ENCODE data around the gene HDAC9.

Gene HDAC9

DNA sequence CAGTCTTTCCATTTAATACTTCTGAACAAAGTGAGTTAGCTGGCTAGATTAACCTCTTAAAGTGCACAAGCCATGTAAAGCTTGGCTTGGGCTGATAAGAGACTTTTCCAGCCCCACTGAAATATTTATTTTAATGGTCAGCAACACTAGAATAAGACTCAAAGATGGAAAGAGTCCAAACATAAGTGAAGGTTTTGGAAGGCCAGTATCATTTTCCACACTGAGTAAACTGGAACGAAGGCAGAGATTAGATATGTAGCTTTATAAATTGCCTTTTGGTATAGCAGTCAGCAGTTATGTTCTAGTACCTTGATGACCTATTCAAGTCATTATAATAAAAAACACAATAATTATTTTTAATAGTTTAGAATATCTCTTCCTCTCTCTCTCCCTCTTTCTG, 102.2 kb downstream of the HDAC9 start:
- no peak for DNase-seq (ENCODE audit: low read depth)

DNA sequence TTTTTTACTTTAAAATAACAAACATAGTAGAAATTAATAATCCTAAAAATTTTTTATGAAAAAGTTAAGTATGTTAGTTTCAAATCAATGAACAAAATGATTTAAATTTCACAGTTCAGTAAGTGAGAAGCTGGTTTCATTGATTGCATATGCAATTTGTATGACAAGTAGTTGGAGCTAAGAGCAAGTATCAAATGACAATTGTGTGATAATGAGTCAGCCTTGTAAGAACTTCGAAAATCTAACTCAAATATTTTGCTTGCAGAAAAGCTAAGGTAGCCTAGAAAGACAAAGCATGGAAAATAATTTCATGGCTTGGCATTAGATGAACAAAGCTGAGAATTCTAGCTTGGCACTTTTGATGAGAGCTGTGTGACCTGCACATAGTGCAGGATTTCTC, 111.5 kb downstream of the HDAC9 start:
- no peak for DNase-seq (ENCODE audit: low read depth)

DNA sequence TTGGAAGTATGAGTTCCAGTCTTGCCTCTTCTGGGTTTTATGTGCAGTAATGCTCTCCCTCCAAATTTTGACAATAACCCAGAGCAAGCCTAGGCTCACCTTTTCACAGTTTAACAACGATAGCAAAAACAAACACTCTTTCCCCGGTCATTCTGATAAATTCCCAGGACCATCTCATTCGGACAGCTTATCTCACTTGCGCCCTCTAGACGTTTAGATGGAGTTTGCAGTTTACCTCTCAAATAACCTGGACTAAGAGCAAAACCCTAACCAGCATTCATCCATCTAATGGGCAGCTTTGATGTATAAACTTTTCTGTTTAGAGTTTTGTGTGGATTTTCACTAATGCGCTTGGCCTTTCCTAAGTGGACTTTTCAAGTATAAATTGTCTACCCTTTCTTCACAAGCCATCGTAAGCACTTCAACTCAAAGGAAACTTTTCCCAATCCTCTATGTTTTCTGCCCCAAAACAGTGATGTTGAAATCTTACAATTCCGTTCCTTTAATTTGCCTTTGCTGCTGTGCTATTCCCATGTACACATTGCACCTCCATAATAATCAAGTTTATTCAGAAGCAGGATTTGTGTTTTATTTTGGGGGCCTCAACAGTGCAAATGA, 114.9 kb downstream of the HDAC9 start:
- DNase-seq (ENCODE audit: low read depth) = no peak

DNA sequence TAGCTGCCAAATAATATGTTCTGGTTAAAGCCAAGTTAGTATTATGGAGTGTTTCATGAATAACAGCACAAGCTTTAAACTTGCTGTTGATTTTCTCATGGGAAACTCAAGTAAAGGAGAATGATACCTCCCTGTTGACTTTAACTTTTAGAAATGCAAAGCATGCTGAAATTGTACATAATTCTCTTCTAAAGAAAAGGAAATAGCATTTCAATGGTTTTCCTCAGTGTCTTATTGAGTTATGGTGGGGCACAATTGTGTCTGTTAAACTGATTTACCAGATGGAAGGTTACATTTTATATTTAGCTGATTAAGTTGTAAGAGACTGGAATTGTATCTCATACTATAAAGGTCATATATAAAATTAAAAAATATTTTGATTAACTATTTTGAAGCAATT, 119.3 kb downstream of the HDAC9 start:
- no peak for DNase-seq (ENCODE audit: low read depth)

DNA sequence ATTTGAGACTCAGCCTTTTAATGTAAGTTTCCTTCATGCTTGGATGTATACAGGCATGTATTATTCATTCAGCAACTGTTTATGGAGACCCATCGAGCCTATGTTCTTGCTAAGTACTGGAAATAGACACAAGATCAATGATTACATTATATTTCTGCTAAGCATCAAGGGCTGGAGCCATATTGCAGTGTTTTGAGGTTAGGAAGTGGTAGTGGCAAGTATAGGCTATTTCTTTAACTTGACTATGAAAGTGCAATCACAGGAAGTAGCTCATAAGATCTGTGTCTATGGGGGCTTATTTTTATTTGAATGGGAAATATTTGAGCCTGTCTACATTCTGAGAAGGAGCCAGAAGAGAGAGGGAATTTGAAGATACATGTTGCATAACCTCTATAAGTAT, 123.8 kb downstream of the HDAC9 start:
- DNase-seq (ENCODE audit: low read depth) = no peak

DNA sequence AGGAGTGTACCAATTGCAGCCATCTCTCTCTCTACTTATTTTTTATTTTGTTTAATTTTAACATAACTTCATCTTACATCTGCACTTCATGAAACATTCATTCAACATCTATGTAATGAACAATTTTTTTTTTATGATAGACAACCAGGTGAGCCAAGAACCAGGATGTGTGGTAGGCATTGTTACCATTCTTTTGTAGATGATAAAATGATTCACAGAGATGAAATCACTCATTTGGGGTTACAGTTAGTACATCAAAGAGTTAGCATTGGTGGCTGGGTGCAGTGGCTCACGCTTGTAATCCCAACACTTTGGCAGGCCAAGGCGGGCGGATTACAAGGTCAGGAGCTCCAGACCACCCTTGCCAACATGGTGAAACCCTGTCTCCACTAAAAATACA, 127.8 kb downstream of the HDAC9 start:
- no peak for DNase-seq (ENCODE audit: low read depth)

DNA sequence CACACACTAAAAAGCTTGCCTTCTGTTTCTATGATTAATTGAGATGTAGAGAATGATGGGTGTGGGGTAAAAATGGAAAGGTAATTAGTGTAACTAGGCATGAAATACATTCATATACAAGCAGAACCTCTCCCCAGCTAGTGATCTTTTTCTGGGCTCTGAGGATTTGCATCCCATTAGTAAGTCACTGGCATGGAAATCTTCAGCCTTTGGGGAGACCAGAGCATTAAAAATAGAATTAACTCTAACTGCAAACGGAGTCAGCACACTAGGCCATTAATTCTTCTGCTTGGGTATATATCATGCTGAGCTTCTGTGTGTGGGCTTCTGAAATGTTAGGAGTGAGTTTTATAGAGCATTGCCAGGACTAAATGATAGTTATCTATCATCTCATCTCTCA, 128.9 kb downstream of the HDAC9 start:
- DNase-seq (ENCODE audit: low read depth) = no peak

DNA sequence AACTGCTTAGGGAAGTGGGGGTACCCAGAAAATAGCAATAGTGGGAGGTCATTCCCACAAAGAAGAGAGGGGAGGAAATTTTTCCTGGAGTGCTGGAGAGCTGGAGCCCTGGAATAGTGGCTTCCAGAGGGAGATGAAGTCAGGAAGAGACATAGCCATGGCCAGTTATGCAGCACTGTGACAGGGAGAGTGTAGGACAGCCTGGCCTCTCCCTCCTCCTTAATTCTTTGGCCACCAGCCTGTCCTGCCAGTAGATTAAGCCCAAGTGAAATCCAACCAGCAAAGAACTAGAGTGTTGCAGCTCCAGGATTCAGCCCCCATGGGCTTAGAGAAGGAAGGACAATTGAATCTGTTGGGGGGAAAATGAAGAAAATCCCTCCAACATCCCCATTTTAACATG, 130.5 kb downstream of the HDAC9 start:
- no peak for DNase-seq (ENCODE audit: low read depth)

DNA sequence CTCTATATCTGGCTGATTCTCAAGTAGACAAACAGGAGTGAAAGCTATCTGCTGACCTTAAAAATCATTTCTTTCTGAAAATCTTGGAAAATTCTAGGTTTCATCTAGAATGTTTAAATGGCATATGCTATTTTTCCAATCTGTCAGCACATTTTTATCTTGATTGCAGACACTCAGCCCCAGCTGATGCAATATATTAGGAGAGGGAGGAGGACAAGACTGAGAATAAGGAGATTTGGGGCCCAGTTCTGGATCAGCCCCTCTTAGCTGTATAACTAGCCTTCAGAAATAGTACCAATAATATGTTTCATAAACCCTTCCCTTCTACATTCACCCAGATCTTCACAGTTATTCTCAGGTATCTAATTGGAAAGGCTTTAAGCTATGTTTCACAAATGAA, 131.2 kb downstream of the HDAC9 start:
- DNase-seq (ENCODE audit: low read depth) = no peak

DNA sequence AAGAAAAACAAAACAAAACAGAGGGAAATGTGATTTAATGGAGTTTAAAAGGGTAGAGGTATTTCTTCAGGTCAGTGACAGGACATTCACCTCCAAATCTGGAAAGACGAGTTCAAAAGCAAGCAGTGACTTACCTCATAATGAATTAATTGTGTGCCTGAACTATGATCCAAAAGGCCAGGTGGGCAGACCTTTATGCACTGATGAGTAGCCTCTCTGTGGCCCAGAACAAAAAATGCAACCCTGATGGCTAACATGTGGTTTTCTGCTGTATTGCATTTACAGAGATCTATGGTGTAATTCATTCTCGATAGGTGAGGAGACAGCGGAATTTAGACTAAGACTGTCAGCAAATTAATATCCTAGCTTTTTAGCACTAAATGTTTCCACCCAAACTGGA, 142.0 kb downstream of the HDAC9 start:
- DNase-seq (ENCODE audit: low read depth) = no peak

DNA sequence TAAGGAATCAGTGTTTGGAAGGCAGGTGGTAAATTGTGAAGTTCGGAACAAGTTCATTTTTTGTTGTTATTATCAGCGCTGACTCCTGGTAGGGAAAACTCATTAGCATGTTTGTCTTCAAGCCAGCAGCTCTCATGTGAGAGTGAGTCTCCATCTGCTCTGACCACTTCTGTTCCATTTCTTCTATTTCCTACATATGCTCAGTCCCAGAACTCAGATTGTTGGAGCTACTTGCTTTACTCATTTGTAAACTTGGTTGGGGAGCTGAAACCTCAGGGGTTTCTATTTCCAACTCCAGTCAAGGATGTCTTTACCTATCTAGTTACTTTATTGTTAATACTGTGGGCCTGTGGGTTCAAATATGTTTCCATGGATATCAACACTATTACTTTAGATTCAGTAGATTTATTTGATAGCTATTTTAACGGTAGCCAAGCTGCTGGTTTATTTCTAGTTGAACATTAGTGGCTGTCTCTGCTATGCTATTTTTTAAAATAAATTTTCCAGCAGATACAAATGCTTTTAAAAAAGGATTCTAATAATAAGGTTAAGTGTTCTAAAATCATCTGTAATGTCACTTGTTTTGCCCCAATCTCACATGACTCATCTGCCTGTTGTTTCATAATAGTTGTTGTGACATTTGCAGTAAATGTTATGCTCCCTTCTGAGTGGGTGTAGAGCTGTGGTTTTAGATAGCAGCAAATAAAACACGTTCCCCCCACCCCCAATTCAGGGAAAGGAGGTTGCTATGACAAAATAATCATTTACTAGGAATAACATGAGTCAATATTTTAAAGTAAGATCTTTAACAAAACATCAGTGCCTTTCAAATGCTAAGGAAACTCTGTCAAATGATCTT, 143.3 kb downstream of the HDAC9 start:
- peak; percentile 78 for DNase-seq (ENCODE audit: low read depth)

DNA sequence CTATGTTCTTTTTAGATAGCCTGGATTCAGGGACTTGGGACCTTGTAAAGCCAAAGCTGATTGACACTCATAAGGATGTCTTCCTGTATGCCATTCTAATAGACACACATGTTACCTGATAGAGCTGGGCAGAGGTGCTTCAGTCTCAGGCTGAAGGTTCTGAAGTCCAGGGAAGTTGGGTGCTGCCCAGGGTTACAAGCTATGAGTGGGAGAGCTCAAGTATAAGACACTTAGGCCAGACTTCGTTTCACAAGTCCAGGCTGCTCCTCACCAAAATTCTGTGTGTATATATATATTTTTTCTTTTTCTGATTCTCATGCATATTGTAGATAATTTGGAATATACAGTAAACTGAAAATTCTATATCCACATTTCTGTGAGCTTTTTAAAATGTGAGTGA, 144.2 kb downstream of the HDAC9 start:
- no peak for DNase-seq (ENCODE audit: low read depth)

DNA sequence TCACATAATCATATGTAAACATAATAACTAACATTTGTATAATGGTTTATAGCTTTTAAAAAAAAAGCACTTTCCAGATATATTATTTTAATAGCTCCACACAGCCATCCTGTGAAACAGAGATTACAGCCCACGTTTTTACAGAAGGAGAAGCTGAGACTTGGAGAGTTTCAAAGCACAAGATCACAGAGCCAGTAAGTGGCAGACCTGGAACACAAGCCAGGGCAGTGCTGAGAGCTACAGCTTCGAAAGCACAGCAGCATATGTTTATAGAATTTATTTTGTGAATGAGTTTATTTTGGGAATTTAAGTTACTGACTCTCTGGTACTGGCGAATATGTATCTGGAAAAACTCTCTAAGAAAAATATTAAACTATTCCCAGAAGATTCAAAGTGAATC, 149.4 kb downstream of the HDAC9 start:
- no peak for DNase-seq (ENCODE audit: low read depth)

DNA sequence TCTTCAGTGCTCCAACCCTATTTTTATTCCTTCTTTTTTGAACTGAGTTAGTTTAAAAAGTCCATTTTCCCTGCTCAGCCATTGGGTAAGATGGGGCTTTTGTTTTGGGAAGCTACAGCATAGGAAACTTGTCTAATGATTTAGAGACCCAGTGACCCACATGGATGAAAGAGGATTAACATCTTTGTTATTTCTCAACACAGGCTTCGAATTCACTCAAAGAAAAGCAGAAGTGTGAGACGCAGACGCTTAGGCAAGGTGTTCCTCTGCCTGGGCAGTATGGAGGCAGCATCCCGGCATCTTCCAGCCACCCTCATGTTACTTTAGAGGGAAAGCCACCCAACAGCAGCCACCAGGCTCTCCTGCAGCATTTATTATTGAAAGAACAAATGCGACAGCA, 152.0 kb downstream of the HDAC9 start:
- no peak for DNase-seq (ENCODE audit: low read depth)

DNA sequence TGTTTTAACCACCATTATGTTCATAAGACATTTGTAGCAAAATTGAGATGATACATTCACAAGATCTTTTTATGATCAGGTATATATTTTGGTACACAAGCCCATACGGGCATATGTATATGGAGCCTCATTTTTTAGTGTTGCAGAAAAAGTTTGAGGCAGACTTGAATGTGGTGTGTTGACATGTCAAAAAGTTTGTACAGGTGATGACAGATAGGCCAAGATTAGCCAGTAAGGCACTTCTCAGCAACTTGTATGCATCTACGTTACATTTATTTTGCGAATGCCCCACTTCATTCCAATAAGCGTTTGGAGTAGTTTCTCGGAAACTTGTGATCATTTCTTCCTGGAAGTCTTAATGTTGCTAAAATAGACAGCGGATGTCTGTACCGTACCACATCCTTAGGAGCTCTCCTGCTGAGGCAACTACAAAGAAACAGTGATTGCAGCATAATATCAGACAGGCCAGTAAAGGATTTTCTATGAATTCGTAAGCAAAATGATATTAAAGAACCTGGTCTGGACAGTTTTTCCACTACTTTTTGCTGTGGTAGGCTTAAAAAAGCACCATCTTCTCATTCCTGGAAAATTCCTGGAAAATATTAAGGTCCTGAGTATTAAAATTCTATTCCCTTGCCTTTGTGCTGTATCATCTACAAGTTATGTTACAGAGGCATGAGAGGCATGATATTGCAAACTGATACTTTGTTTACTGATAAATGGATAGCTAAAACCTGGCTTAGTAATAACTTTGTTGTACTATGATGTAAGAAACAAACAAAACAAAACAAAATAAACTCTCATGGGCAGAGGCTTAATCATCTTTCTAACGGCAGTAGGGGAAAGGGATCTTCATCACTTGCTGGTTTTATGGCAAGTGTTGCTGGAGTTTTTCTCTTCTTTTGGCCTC, 153.6 kb downstream of the HDAC9 start:
- no peak for DNase-seq (ENCODE audit: low read depth)

DNA sequence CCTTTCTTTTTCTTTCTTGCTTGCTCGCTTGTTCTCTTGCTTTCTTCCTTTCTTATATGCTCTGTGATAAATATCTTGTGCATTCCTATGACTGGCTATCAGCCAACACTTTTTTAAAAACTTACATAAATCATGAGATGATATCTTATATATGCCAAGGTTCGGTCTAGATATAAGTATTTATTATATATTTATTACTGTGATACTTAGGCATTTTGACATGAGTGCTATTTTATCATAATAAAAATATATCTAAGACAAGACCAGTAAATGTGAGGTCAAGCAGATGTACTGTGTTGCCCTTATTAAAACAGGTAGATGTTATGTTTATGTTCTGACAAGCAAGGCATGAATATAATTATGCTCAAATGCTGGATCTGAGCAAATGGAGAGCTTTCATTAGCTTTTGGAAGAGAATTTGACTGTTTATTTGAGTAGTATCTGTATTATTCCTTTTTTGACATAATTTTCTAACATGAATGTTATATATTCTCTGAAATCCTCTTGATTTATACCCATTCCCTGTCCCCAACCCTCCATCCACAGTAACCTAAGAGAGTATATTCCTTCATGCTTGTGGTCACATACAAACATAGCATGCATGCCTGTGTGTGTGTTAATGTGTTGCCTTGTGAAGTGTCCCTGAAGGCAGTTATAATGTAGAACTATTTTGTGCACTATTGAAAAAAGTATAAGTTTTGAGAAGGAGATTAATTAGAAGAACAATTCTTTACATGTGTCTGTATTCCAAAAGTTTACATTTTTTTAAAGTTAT, 158.0 kb downstream of the HDAC9 start:
- no peak for DNase-seq (ENCODE audit: low read depth)

DNA sequence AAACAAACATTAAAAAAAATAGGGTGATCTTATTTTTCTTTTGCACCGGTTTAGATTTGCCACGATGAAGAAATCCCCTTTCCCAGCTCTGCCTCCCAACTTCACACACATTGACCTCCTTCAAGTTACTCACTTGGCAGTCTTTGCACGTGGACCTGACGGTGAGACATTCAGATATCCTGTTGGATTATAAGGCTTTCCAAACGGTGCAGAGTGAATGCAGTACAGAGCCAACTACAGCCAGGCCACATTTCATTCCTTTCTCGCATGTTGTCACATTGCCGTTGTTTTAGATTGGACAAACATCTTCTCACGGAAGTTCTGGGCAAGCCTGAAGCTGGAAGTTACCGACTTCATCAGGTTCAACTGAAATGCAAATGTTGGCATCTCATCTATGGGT, 159.2 kb downstream of the HDAC9 start:
- DNase-seq (ENCODE audit: low read depth) = no peak

DNA sequence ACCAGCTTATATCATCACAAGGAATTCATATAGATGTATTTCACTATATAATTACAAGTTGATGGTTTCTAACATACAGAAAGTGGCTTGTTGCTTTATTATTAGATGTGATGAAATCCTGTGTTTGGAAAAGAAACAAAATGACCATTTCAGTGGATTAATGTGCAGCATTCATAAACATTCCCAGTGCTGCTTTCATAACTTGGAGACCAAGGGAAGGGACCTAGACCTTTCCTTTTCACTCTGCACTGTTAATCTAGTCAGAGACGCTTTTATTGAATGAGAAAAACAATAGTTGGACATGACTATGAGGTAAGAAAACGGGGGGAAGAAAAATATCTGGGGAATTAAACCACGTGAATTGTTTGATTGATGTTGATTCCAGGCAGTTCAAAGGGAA, 160.0 kb downstream of the HDAC9 start:
- DNase-seq (ENCODE audit: low read depth) = no peak

DNA sequence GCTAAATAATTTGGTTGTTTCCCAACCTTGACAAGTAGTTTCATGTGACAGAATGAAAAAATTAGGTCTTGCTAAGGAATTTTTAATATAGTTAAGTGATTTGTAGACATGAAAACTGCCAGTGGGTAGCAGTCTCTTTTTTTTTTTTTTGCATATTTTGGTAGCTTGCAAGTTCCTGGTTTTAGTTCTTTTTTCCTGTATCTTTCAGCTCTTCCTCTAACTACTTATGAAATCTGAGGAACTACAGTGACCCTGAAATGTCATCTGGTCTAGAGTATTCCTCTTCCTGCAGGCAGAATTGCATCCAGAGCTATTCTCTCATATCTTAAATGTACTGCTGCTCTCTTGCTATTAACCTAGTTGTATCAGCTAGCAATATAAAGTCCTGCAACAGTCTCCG, 160.4 kb downstream of the HDAC9 start:
- DNase-seq (ENCODE audit: low read depth) = no peak

DNA sequence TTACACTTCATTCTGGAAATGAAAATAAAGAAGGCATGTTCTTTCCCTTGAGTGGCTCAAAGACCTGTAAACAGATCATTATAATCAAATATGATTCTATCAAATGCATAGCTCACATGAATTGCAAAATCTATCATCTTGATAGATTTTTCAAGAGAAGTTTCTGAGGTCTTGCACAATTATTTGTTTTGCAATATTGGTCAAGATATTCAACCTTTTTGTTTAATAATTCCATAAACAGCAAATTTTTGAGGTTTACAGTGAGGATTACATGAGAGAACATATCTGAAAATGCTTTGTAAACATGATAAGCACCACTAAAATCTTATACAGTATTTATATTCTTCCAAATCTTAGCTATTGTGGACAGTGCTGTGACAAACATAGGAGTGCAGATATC, 160.8 kb downstream of the HDAC9 start:
- no peak for DNase-seq (ENCODE audit: low read depth)

DNA sequence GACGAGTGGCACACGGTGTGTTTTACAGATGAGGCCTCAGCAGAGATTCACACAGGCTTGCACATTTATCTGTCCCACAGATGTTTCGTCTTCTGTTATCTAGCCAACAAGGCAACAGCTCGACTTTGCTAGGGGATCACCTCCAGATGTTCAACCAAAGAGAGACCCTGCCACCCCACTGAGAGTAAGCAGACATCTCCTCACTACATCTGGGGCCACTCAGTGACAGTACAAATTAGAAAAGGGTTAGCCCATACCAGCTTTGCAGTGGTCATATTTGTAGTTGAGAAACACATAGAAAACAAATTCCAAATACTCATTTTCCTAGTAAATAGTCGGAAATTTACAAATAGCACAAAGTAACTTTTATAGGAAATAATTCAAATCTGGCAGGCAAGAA, 164.2 kb downstream of the HDAC9 start:
- no peak for DNase-seq (ENCODE audit: low read depth)

DNA sequence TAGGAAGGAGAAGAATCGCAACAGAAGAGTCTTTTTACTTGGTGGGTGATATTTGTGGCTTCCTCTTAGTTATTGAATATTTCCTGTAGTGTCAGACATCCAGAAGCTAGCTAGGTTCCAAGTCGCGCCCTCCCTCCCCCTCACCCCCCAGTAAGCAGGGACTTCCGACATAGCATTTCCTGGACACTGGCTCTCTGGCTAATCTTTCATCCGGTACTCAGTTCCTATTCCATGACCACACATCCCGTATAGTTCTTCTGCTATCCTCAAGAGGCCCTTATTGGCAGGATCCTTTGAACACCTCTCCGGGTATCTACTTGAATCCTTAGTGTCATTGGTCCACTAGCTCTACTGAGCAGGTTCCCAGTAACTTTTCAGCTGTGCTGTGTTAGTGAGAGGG, 167.8 kb downstream of the HDAC9 start:
- DNase-seq (ENCODE audit: low read depth) = no peak

All from GM04503 (cell line).